Iris pigment epithelial cell (primary cell): ENCODE measurements around the gene RFX3.

Experiments used
- DNase-seq: peaks from one replicate; pipeline ENCODE4 v3.0.0-alpha.2; 2011; ENCODE audit warnings: low read depth

RFX3 gene

GRCh38 chr9:3271581-3271980 lies 254.2 kb downstream of the RFX3 start:
- no peak for DNase-seq

GRCh38 chr9:3271157-3271556 lies 254.6 kb downstream of the RFX3 start:
- no peak for DNase-seq

GRCh38 chr9:3268223-3268622 lies 257.6 kb downstream of the RFX3 start:
- no peak for DNase-seq

- no peak for DNase-seq
These were observed 262.1 kb downstream of the RFX3 start for GRCh38 chr9:3263698-3264097.

- DNase-seq, result no peak
These were observed 262.8 kb downstream of the RFX3 start for GRCh38 chr9:3262826-3263529.

- peak; percentile 23 for DNase-seq
These were observed 264.3 kb downstream of the RFX3 start for GRCh38 chr9:3261484-3261883.

GRCh38 chr9:3256571-3257330 lies 269.1 kb downstream of the RFX3 start:
- peak; percentile 61 for DNase-seq

GRCh38 chr9:3251309-3251708 lies 274.5 kb downstream of the RFX3 start:
- no peak for DNase-seq

GRCh38 chr9:3250741-3251140 lies 275.1 kb downstream of the RFX3 start:
- no peak for DNase-seq

GRCh38 chr9:3247211-3247610 lies 278.6 kb downstream of the RFX3 start:
- DNase-seq, result no peak

GRCh38 chr9:3246241-3246640 lies 279.6 kb downstream of the RFX3 start:
- no peak for DNase-seq

GRCh38 chr9:3244963-3245653 lies 280.7 kb downstream of the RFX3 start:
- no peak for DNase-seq

GRCh38 chr9:3243683-3244082 lies 282.1 kb downstream of the RFX3 start:
- no peak for DNase-seq

GRCh38 chr9:3241290-3241689 lies 284.5 kb downstream of the RFX3 start:
- peak; percentile 28 for DNase-seq

GRCh38 chr9:3240656-3241268 lies 285.0 kb downstream of the RFX3 start:
- peak; percentile 65 for DNase-seq

- no peak for DNase-seq
These were observed 286.6 kb downstream of the RFX3 start for GRCh38 chr9:3239240-3239639.

GRCh38 chr9:3238236-3238635 lies 287.6 kb downstream of the RFX3 start:
- peak; percentile 78 for DNase-seq

GRCh38 chr9:3237121-3237520 lies 288.7 kb downstream of the RFX3 start:
- DNase-seq, result no peak

- DNase-seq, result no peak
These were observed 290.3 kb downstream of the RFX3 start for GRCh38 chr9:3235497-3235896.

GRCh38 chr9:3224931-3225330 lies 300.9 kb downstream of the RFX3 start:
- peak; percentile 34 for DNase-seq

GRCh38 chr9:3215658-3216057 lies 310.1 kb downstream of the RFX3 start:
- no peak for DNase-seq

- DNase-seq, result no peak
These were observed 311.1 kb downstream of the RFX3 start for GRCh38 chr9:3214741-3215140.
